NB4 (cell line): ENCODE measurements around the gene CFAP97D2.
"Not testable (repeated sequence)": the region's sequence is repeated elsewhere in the genome, so short reads cannot be mapped to it uniquely, and the experiment has no call there.

Experiments
- MYC ChIP-seq: IDR thresholded peaks from 2 replicates; pipeline ENCODE4 v1.6.1; 2011; ENCODE audit warnings: low read depth, low read length
- POLR2A ChIP-seq: IDR thresholded peaks from 2 replicates; pipeline ENCODE4 v1.6.1; 2011; ENCODE audit warnings: mild to moderate bottlenecking; ENCODE audit not compliant: insufficient read length; ENCODE audit errors: extremely low read depth
- TF ChIP-seq, protein P1 (sequence below): IDR thresholded peaks from one replicate; pipeline ENCODE4 v1.5.1; 2012; ENCODE audit warnings: low read depth, low read length

DNA sequence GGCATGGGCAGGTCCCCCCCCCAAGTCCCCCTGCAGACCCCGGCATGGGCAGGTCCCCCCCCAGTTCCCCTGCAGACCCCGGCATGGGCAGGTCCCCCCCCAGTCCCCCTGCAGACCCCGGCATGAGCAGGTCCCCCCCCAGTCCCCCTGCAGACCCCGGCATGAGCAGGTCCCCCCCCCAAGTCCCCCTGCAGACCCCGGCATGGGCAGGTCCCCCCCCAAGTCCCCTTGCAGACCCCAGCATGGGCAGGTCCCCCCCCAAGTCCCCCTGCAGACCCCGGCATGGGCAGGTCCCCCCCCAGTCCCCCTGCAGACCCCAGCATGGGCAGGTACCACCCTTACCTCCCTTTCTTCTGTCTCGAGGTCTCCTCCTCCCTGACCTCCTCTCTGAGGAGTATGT is 45.5 kb upstream of the CFAP97D2 start:
- TF ChIP-seq, protein P1, sequence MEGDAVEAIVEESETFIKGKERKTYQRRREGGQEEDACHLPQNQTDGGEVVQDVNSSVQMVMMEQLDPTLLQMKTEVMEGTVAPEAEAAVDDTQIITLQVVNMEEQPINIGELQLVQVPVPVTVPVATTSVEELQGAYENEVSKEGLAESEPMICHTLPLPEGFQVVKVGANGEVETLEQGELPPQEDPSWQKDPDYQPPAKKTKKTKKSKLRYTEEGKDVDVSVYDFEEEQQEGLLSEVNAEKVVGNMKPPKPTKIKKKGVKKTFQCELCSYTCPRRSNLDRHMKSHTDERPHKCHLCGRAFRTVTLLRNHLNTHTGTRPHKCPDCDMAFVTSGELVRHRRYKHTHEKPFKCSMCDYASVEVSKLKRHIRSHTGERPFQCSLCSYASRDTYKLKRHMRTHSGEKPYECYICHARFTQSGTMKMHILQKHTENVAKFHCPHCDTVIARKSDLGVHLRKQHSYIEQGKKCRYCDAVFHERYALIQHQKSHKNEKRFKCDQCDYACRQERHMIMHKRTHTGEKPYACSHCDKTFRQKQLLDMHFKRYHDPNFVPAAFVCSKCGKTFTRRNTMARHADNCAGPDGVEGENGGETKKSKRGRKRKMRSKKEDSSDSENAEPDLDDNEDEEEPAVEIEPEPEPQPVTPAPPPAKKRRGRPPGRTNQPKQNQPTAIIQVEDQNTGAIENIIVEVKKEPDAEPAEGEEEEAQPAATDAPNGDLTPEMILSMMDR, result not testable (repeated sequence)
- not testable (repeated sequence) for TF ChIP-seq POLR2A, MYC
